GM21447 (cell line): ENCODE results near the gene THG1L.
"Not testable (repeated sequence)": the region's sequence is repeated elsewhere in the genome, so short reads cannot be mapped to it uniquely, and the experiment has no call there.

Experiments
- ATAC-seq: cut with Tn5 transposase; IDR thresholded peaks from one replicate; pipeline ENCODE4 v1.9.1; 2021; ENCODE audit not compliant: unreplicated experiment

Gene THG1L

GRCh38 chr5:157731272-157732129 is at the start of gene THG1L:
THG1L (plus strand) TSS chr5:157731420; CDS start chr5:157731441, 21 bp downstream.
- peak; percentile 91 for ATAC-seq

GRCh38 chr5:157682257-157682656 is 49.0 kb upstream of the THG1L start:
- ATAC-seq = no peak

GRCh38 chr5:157686276-157687197 is 44.7 kb upstream of the THG1L start:
- ATAC-seq = not testable (repeated sequence)

- ATAC-seq = no peak
These were observed 44.0 kb upstream of the THG1L start for GRCh38 chr5:157687198-157687554.

GRCh38 chr5:157689942-157690689 is 41.1 kb upstream of the THG1L start:
- ATAC-seq = no peak

- no peak for ATAC-seq
These were observed 40.4 kb upstream of the THG1L start for GRCh38 chr5:157690690-157691433.

- not testable (repeated sequence) for ATAC-seq
These were observed 37.4 kb upstream of the THG1L start for GRCh38 chr5:157693816-157694215.

- not testable (repeated sequence) for ATAC-seq
These were observed 35.1 kb upstream of the THG1L start for GRCh38 chr5:157696154-157696553.

- ATAC-seq = not testable (repeated sequence)
These were observed 32.5 kb upstream of the THG1L start for GRCh38 chr5:157698674-157699073.

GRCh38 chr5:157703736-157704135 is 27.5 kb upstream of the THG1L start:
- no peak for ATAC-seq

GRCh38 chr5:157708866-157709265 is 22.4 kb upstream of the THG1L start:
- ATAC-seq = no peak

GRCh38 chr5:157709346-157709745 is 21.9 kb upstream of the THG1L start:
- no peak for ATAC-seq

- ATAC-seq = no peak
These were observed 20.8 kb upstream of the THG1L start for GRCh38 chr5:157710431-157710830.

- no peak for ATAC-seq
These were observed 20.3 kb upstream of the THG1L start for GRCh38 chr5:157710882-157711281.

GRCh38 chr5:157713830-157714595 is 17.2 kb upstream of the THG1L start:
- ATAC-seq = no peak

- no peak for ATAC-seq
These were observed 16.7 kb upstream of the THG1L start for GRCh38 chr5:157714596-157714864.

GRCh38 chr5:157718519-157718918 is 12.7 kb upstream of the THG1L start:
- peak; percentile 75 for ATAC-seq

GRCh38 chr5:157719245-157719644 is 12.0 kb upstream of the THG1L start:
- ATAC-seq = no peak

- ATAC-seq = no peak
These were observed 10.1 kb upstream of the THG1L start for GRCh38 chr5:157721159-157721558.

GRCh38 chr5:157722895-157723294 is 8.3 kb upstream of the THG1L start:
- not testable (repeated sequence) for ATAC-seq
